HG03064 (cell line): ENCODE measurements around the gene JAKMIP2.
"Not testable (repeated sequence)": the region's sequence is repeated elsewhere in the genome, so short reads cannot be mapped to it uniquely, and the experiment has no call there.

Experiments
- ATAC-seq: cut with Tn5 transposase; IDR thresholded peaks from one replicate; pipeline ENCODE4 v1.9.1; 2021; ENCODE audit warnings: low read depth; ENCODE audit not compliant: unreplicated experiment

JAKMIP2 gene

DNA sequence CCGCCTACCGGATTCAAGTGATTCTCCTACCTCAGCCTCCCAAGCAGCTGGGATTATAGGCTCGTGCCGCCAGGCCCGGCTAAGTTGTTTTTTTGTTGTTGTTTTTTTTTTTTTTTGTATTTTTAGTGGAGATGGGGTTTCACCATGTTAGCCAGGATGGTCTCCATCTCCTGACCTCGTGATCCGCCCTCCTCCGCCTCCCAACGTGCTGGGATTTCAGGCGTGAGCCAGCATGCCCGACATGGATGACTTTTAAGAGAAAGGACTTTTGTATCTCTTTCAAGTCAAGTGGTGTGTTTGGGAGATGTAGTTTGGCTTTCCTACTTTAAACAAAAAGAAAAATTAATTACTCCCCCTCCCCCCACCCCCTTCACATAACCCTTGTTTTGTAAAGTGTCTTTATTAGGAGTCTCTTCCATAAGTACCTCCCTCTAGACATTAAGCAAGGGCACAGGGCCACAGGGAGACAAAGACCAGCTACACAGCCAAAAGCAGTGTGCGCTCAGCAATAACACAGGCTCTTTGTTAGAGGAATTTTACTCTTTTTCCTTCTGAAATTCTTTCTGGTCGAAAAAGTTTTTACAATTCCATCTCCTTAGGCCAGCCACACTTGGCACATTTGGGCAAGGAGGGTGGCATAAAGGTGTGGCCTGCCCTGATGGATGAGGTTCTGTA is 31.2 kb downstream of the JAKMIP2 start:
- no peak for ATAC-seq

DNA sequence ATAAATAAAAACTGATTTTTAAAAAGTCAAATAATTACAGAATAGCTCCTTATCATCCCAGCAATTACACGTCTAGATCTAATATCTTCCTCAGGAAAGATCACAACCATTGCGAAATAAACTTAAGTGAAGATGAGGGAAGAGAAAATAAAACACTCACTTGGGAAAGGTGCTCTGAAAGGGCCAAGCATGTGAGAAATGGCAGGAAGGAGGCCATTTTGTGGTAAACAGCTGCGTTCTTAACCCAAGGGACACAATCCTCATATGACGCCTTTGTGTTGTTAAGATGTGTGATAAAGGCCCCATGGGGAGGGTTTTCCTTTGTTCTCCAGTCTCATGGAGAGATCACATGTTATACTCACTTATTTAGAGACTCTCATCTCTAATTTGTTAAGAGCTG is 32.5 kb downstream of the JAKMIP2 start:
- no peak for ATAC-seq

DNA sequence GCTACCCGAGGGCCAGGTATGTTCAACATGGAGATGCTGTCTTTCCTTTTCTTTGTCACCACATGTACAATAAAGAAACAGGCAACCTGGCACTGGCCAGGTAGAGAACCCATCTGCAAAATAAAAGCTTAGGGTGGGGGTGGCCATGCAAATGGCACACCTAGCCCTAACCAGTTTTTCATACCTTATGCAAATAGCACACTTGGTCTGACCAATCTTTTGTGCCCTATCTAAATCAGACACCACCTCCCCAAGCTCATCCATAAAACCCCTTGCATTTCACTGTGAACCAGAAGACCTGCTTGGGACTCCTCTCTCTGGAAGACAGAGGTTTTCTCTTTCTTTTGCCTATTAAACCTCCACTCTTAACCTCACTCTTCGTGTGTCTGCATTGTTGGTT is 33.9 kb downstream of the JAKMIP2 start:
- no peak for ATAC-seq

DNA sequence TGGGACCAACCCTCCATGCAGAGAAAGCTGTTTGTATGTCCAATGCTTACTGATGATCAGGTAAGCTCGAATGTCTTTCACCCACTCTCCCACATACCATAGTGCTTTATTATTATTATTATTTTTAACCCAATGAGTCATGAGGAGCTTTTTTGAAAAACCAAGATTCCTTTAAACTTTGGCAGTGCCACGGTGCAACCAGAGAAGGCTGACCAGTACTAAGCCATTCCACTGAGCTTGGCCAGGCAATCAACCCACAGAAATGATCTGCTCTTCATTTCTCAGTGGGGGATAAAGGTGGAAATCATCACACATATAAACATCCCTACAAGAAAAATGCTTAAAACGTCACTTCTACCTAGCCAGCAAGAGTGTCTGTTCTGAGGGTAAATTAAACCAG is 35.5 kb downstream of the JAKMIP2 start:
- ATAC-seq = no peak

DNA sequence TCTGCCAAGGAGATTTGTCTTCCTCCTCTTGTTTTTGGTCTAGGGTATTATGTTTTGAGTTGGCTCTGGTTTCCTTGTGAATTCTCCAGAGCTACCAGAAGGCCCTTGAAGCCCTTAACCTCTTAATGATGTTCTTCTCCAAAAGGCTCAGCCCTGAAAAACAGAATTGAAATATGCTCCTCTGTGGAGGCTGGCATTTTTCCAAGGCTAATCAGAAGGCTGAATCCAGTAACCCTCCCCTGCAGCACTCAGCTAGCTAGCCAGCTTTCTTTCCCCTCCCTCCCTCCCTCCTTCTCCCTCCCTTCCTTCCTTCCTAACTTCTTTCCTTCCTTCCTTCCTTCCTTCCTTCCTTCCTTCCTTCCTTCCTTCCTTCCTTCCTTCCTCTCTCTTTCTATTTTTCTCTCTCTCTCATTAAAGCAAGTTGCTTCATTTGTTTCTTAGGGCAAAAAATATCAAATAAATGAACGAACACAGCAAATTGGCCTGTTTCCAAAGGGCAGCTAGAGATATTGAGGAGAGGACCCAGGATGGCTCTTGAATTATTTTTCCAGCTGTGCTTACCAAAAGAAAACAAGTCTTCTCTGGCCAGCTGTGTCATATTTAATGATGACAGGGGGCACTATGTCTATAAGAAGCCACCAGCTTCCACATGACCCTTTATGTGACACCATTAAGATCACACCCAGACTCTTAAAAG is 38.7 kb downstream of the JAKMIP2 start:
- no peak for ATAC-seq

DNA sequence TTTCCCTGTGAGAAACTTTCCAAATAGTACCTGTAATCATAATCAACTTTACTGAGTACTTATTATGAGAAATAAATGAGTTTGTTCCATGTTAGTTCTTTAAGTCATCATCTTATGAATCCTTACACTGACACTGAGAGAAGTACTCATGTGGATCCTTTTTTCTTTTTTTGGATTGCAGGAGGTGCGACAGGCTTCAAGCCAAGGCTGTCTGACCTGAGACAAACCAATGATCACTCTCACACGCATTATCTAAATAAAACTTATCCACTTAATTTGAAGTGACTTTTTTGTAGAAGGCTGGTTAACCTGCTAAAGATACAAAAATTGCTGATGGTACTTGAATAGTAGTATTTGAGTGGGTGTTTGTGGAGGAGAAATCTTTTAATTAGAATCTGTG is 39.5 kb downstream of the JAKMIP2 start:
- ATAC-seq = no peak

DNA sequence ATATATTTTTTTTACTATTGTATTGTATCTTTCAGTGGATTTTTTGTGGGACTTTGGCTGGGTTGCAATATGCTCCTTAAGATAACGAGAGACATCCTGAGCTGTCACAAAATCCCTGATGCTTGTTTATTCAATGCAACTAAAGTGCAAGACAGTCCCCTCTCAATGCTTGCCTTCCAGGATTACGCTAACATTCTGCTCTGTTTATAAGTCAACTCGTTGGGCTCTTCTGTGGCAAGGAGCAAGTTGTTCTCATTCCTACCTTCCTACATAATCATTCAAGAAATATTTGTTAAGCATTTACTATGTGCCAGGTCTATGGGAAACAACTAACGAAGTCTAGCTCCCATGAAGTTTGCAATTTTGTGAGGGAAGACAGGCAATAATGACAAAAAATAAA is 40.4 kb downstream of the JAKMIP2 start:
- ATAC-seq = no peak

DNA sequence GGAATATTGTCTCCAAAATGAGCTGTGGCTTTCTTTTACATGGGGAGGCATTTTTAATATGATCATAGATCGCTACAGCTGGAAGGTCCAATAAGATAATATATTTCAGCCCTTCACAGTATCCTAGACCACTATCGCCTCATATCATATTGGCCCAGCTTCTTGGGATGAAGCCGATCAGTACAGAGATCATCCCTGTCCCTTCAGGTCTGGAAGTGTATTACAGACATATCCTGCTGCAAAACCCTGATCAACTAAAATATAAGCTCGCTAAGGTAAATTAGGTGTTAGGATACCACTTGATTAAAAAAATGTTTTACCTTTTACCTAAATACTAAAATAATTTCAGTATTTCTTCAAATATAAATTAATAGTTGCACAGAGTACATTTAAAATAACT is 41.7 kb downstream of the JAKMIP2 start:
- ATAC-seq = no peak

DNA sequence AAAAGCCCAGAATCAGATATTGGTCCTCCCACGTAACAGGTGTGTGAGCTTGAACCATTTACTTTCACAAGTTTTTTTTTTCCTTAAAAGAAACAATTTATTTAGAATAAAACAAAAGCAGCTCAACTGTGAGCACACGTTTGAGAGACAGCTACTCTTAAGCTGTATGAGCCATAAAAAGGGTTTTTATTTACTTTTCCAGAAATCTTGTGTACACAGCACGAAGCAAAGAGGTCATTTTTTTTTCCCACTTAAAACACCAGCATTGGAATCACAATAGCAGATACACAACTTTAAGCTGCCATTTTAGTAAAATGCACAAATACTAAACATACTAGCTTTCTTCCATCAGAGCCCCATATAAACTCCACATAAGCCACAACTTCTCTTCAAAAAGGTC is 44.6 kb downstream of the JAKMIP2 start:
- ATAC-seq = no peak

DNA sequence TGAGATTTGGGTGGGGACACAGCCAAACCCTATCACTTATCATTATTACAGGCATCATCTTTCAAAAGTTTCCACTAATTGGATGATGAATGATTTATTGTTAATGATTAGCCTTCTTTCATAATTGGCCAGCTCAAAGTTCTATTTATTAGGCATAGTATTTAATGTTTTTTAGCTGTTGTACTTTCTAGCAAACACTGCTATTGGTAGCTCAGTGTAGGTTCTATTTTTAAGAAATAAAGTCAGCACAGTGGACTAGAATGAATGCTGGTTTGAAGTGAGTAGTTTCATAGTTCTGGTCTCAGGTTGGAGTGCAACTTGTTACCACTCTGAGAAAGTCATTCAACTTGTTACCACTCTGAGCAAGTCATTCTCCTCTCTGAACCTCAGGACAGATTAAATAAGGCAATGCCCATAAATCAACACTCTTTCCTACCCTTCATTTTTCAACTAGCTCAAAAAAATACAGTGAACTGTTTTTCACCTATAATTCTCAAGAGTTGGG is 46.9 kb downstream of the JAKMIP2 start:
- ATAC-seq = no peak

DNA sequence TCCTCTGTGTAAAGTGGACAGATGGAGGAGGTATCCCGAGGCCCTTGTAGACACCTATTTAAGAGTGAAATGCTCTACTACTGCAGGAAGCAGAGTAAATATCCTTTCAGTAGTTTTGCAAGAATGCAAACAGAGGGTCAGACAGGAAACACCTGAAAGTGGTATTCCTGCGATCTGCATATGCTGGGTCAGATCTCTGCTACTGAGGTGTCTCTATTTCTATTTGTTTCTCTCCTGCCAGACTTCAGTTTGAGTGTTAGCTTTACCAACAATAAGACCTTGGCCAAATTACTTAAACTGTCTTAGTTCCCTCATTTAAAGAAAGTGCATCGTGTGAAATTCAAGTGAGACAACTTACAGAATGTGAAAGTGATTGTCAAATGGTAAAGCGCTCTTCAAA is 47.6 kb downstream of the JAKMIP2 start:
- ATAC-seq = no peak

DNA sequence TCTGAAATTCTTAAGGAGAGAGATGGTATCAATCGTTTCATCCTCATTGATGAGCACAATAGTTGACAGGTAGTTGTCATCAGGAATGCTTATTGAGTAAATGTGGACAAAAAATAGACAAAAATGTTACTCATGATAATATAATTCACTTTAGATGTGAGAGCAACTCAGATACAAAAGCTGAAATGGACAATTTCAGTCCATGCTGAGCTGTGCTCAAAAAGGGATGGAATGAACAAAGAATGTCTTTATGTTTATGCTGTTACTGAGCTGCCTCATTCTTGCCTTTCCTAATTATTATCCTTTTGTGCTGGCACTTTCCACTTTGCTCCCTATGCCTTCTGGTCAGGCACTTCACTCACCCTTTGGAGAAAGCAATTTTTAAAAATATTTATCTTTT is 49.5 kb downstream of the JAKMIP2 start:
- no peak for ATAC-seq

DNA sequence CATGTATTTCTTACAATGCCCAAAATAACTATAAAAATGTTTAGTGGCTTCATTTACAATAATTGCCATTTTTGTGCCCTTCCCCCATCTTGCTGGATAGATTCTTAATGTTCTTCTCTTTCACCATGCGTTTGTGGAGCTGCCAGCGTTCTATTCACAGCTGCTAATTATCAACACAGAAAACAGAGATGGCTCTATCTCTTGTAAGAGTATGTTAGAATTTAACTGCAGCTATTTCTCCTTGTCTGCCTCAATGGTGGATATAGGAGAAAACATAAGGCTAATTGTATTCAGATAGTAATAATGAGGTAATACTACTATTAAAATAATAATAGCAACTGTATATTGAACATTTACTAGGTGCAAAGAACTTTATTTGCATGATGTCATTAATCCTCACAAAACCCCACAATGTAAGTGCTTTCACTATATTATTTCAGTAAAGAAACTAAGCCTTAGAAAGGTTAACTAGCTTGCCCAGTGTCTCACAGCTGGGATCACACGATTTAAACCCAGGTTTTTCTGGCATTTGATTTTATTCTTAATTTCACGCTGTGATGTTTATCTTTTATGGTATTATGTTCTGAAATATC is 50.1 kb downstream of the JAKMIP2 start:
- ATAC-seq = no peak

DNA sequence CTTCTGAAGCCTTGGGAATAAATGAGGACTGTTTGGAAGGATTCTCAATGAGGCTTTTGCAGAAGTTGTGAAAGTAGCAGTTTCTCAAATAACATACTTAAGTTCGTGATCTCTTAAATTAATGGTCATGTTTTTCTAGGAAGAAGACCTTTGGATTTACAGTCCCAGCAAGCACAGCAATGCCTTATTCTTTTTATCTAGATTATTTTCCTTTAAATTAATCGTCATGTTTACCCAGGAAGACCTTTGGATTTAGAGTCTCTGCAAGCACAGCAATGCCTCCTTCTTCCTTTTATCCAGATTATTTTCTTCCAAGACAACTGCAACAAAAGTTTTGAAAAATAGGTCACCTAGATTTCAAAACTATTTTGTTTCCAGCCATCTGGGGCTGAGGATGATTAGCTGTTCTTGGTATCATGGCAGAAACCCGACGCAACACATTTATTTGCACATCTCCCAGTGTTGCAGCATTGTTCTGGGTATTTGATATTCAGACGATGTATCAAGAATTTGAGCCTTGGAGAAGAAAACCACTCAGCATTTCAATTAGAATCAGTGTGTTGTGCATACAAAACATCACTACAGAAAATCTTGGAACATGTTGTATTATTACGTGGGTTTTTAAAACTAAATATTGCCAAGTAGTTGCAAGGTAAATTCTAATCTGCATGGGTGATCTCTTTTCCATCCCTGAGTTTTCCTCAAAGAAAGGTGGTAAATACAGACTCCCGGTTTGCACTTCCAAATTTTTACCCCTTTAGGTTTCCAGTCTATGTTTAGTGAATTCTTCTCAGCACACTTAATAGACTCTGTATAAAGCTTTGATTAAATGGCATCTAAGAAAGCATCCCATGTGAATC is 50.9 kb downstream of the JAKMIP2 start:
- ATAC-seq = no peak

DNA sequence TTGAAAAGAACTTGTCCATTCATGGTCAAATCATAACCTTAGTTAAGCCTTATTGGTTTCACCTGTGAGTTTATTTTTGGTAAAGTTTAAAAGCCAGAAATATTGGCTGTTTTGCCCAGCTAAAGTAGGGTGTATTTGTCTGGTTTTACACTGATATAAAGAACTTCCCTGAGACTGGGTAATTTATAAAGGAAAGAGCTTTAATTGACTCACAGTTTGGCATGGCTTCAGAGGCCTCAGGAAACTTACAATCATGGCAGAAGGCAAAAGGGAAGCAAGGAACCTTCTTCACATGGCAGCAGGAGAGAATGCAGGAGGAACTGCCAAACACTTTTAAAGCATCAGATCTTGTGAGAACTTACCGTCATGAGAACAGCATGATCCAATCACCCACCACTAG is 55.3 kb downstream of the JAKMIP2 start:
- no peak for ATAC-seq

DNA sequence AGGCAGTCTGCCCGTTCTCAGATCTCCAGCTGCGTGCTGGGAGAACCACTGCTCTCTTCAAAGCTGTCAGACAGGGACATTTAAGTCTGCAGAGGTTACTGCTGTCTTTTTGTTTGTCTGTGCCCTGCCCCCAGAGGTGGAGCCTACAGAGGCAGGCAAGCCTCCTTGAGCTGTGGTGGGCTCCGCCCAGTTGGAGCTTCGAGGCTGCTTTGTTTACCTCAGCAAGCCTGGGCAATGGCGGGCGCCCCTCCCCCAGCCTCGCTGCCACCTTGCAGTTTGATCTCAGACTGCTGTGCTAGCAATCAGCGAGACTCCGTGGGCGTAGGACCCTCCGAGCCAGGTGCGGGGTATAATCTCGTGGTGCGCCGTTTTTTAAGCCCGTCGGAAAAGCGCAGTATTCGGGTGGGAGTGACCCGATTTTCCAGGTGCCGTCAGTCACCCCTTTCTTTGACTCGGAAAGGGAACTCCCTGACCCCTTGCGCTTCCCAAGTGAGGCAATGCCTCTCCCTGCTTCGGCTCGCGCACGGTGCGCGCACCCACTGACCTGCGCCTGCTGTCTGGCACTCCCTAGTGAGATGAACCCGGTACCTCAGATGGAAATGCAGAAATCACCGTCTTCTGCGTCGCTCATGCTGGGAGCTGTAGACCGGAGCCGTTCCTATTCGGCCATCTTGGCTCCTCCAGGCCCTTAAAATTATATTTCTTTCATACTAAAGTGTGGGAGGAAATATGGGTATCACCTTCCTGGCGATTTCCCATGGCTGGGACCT is 61.2 kb downstream of the JAKMIP2 start:
- ATAC-seq = not testable (repeated sequence)

DNA sequence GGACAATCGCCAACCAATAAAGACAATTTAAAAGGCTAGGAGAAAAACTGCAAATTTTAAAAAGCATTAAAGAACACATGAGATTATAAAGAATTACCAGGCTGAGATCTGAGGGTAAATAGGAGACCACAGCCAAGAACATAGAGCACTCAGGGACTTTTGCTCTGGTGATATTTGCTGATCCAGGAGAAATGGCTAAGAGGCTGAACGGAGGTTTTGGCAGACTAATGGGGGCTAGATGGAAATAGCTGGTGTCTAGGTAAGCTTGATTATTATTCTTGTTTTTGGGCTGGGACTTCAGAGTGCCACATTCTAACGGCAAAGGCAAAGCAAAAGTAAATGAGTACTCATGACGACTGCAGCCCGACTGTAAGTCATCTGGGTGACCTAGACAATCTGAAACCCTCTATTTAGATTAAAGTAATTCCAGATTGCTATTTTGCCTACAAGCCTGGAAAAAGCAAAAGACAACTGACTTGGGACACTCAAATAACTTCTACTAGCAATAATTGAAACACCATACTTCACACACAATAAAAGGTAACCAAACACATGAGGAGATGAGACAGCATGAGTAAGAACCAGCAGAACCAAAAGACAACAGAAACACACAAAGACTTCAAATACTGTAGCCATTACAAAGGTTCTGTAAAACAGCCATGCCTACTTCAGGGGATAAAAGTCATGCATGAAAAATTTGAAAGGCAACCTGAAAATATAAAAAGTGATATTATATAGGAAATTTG is 68.8 kb downstream of the JAKMIP2 start:
- ATAC-seq = no peak

DNA sequence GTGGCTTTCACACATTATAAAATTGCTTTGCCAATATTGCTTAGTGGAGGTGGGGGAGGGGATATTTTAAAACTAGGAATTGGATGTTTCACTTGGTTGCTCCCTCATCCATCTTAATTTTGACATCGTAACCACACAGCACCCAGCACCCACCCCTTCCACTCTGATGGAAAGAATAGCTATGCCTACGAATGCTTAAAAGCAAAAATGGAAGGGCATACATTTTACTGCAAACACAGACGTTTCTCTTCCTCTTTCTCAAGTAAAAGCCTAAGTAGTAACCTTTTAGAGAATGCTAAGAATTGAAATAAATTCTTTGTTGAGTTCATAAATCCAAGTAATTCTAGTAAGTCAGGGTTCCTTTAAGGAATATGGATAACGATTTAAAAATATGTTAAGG is 69.9 kb downstream of the JAKMIP2 start:
- ATAC-seq = no peak

DNA sequence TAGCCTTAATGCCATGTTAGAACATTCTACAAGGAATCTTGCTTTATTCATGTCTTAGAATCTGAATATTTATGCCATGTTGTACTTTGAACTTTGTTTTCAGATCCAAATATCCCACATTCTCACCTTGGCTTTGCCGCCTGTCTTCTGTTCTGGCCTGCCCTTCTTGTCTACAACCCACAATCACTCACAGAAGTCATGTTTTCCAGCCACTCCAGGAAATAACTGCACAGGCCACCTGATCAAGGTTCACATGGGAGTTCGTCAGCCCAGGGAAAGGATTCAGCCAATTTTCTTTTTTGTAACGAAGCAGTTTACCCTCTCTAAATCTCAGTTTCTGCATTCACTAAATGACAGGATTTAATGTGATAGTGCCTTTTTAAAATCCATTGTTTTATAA is 70.5 kb downstream of the JAKMIP2 start:
- ATAC-seq = no peak

DNA sequence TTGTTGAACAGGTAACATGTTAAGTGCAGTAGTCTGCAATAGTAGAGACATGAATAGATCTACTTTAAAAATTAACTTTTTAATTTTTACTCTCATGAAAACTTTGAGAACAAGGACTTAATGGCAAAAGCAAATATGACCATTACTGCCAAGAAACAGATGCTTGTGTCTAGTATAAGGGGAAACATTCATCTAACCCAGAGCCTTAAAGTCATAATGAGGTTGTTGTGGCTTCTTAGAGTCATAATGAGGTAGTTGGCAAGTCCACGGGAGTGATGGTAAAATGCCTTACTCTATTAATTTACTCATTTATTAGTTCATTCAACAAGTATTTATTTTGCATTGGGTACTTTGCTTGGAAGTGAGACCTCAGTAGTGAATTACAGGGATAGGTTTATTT is 71.5 kb downstream of the JAKMIP2 start:
- ATAC-seq = no peak
